ENCODE measurements around the gene GOLGB1. TPM values are rescaled to one million over a fixed set of nuclear protein-coding genes. Genes with fewer than 3 reads are reported as not detected.
"Not testable (repeated sequence)": the region's sequence is repeated elsewhere in the genome, so short reads cannot be mapped to it uniquely, and the experiment has no call there.

Gene GOLGB1
- total RNA-seq, 2 experiments from 2014 or later: 36.4 to 41.3 TPM

DNA sequence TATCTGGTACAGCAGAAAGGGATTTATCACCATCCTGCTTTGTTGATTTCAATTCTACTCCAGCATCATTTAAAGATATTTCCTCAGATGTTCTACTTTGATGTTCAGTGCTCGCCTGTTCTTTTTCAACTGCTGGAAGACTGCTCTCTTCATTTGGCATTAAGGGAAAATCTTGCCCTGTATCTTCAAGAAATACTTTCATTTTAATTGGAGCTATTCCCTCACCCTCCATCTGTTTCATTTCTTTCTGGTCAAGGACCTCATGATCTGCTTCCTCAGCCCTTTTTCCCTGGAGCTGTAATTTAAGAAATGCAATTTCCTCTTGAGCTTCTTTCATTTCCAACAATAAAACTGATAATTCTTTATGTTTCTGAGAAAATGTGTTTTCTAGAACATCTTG is 51.1 kb downstream of the GOLGB1 start:
- DNase-seq (no peak), ATAC-seq (ENCODE audit: low read depth) (no peak)
- H3K36me3 Mint-ChIP-seq: peaks cover 19% of the 10 kb centered on the region
- H3K27ac Mint-ChIP-seq: no peak overlapping the region
- H3K9me3 Mint-ChIP-seq: no peaks in the 10 kb centered on the region
- H3K27me3 Mint-ChIP-seq: no peaks in the 10 kb centered on the region
- POLR2A ChIA-PET: no interaction called here
- H3K4me3 Mint-ChIP-seq: no peak overlapping the region
- H3K4me1 Mint-ChIP-seq: no peaks in the 10 kb centered on the region

DNA sequence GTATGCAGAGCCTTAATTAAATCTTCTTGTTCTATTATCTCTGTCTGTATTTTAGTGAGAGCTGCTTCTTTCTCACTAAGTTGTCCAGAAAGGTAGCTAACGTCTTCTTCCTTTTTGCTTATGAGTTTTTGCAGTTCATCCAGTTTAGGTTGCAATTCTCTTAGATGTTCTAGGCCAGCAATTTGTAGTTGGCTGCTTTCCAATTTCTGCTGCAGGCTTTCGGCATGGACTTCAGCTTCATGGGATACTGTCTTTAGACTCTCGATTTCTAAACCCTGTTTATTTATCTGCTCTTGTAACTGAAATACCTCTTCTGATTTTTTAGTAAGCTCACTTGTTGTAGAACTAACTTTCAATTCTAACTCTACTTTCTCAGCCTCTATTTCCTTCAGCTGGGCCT is 53.4 kb downstream of the GOLGB1 start:
- Mint-ChIP-seq H3K9me3 (no peaks in the 10 kb centered on the region), H3K27me3 (no peaks in the 10 kb centered on the region), H3K4me1 (peaks cover 4% of the 10 kb centered on the region), H3K27ac (no peak overlapping the region), H3K36me3 (peaks cover 30% of the 10 kb centered on the region), H3K4me3 (no peak overlapping the region)
- POLR2A ChIA-PET: no interaction called here
- ATAC-seq (ENCODE audit: low read depth) (no peak), DNase-seq (no peak)

DNA sequence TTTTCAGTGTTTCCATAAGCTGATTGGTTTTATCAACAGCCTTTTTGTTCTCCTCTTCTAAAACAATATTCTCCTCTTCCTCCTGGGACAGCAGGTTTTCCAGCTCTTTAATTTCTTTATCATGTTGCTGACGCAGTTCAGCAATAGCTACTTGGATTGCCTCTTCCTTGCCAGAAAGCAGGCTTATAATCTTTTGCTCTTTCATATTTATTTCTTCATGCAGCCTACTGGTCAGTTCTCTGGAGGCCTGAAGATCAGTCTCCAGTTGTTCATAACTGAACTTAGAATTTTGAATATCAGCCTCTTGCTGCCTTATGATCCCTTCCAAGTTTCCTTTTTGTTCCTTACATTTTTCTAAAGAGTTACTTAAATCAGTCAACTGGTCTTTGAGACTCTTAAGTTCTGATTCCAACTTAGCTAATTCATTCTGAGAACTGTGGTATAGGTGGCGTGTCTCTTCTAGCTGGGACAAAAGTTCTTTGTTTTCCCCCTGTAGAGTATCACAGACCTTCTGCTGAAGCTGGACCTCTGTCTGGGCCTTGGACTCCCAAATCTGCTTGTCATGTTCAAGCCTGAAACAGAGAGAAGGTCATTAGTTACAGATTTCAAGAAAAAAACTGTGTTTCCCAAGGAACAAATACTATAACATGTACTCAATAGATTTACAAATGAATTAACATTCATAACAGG is 57.4 kb downstream of the GOLGB1 start:
- H3K4me1 Mint-ChIP-seq: peaks cover 11% of the 10 kb centered on the region
- H3K27ac Mint-ChIP-seq: no peak overlapping the region
- H3K36me3 Mint-ChIP-seq: peaks cover 34% of the 10 kb centered on the region
- no peaks in the 10 kb centered on the region for H3K9me3 Mint-ChIP-seq
- no peak for DNase-seq
- no peak overlapping the region for H3K4me3 Mint-ChIP-seq
- ATAC-seq (ENCODE audit: low read depth): no peak
- POLR2A ChIA-PET: interaction anchor here (0.6 to 2.2 kb wide), 3 partner anchors 32 to 1509 kb away, joined by 3 to 16 read pairs (median 4); partner anchors contain the start of genes HCLS1 and SEC22A
- no peaks in the 10 kb centered on the region for H3K27me3 Mint-ChIP-seq

- Mint-ChIP-seq H3K27me3 (no peaks in the 10 kb centered on the region), H3K27ac (peak overlapping the region; percentile 77), H3K4me3 (peak overlapping the region; percentile 58), H3K4me1 (peaks cover 11% of the 10 kb centered on the region), H3K36me3 (peaks cover 40% of the 10 kb centered on the region), H3K9me3 (no peaks in the 10 kb centered on the region)
- ATAC-seq (ENCODE audit: low read depth): peak; percentile 78
- no peak for DNase-seq
- POLR2A ChIA-PET: interaction anchor here (1.8 to 2.2 kb wide), 2 partner anchors 31 to 59 kb away, joined by 4 to 16 read pairs; partner anchors contain the start of gene HCLS1
Measured at GRCh38 chr3:121690777-121691405, 58.6 kb downstream of the GOLGB1 start.

GRCh38 chr3:121688747-121689146 is 60.8 kb downstream of the GOLGB1 start:
- H3K27ac Mint-ChIP-seq; ATAC-seq (ENCODE audit: low read depth); H3K27me3 Mint-ChIP-seq; POLR2A ChIA-PET; H3K4me3 Mint-ChIP-seq; H3K9me3 Mint-ChIP-seq; DNase-seq: not testable (repeated sequence)
- Mint-ChIP-seq H3K4me1 (peaks cover 11% of the 10 kb centered on the region), H3K36me3 (peaks cover 52% of the 10 kb centered on the region)

GRCh38 chr3:121681792-121682191 is 67.7 kb downstream of the GOLGB1 start:
- Mint-ChIP-seq H3K36me3 (peaks cover 41% of the 10 kb centered on the region), H3K9me3 (peaks cover 8% of the 10 kb centered on the region), H3K4me1 (no peaks in the 10 kb centered on the region), H3K4me3 (no peak overlapping the region), H3K27ac (no peak overlapping the region), H3K27me3 (no peaks in the 10 kb centered on the region)
- POLR2A ChIA-PET: interaction anchor here (1.6 kb wide), 1 partner anchor 21 kb away, joined by 6 read pairs; the partner anchor contains the start of gene HCLS1
- ATAC-seq (ENCODE audit: low read depth): no peak
- DNase-seq: no peak

- H3K9me3 Mint-ChIP-seq: no peaks in the 10 kb centered on the region
- H3K4me3 Mint-ChIP-seq: no peak overlapping the region
- POLR2A ChIA-PET: interaction anchor here (1.3 kb wide), 1 partner anchor 73 kb away, joined by 4 read pairs; the partner anchor contains the start of gene GOLGB1
- no peak overlapping the region for H3K27ac Mint-ChIP-seq
- ATAC-seq (ENCODE audit: low read depth): no peak
- H3K27me3 Mint-ChIP-seq: no peaks in the 10 kb centered on the region
- no peaks in the 10 kb centered on the region for H3K4me1 Mint-ChIP-seq
- no peak for DNase-seq
- H3K36me3 Mint-ChIP-seq: peaks cover 35% of the 10 kb centered on the region
Measured at GRCh38 chr3:121677141-121677540, 72.4 kb downstream of the GOLGB1 start.

DNA sequence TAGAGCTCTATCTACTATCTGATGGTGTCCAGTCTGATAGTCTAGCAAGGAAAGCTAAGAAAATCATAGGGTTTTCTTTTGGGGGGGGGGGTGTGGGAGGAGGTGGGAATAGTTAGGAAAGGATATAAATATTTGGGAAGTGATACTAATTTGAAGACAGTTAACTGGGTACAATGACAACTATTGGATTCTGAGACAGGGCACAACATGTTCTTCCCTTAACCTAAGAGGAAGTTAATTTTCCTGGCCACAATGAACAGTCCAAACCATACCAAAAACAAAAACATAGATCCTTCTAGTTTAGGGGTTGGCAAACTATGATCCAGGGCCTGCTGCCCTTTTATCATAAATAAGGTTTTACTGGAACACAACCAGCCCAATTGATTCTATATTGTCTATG is 78.9 kb downstream of the GOLGB1 start:
- H3K9me3 Mint-ChIP-seq: no peaks in the 10 kb centered on the region
- no peaks in the 10 kb centered on the region for H3K4me1 Mint-ChIP-seq
- no peak overlapping the region for H3K27ac Mint-ChIP-seq
- H3K27me3 Mint-ChIP-seq: no peaks in the 10 kb centered on the region
- H3K36me3 Mint-ChIP-seq: peaks cover 34% of the 10 kb centered on the region
- no peak for ATAC-seq (ENCODE audit: low read depth)
- H3K4me3 Mint-ChIP-seq: no peak overlapping the region
- POLR2A ChIA-PET: no interaction called here
- no peak for DNase-seq

DNA sequence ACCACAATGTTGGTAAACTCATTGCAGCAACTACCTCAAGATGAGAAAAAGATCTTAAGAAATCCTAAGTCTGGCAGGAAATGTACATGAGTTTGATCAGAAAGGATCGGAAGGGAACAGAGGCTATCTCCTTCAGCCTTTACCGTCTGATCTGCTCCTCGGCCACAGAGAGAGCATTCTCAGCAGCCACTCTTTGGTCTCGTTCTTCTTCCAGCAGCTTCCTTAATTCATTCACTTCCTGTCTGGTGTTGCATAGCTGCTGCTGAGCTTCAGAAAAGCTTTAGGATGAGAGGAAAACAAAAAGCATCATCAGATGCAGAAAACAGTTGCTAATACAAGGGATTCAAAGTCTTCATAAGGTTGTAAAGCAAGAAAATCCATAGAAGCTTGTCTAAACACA is 82.2 kb downstream of the GOLGB1 start:
- no peak overlapping the region for H3K27ac Mint-ChIP-seq
- peaks cover 48% of the 10 kb centered on the region for H3K36me3 Mint-ChIP-seq

DNA sequence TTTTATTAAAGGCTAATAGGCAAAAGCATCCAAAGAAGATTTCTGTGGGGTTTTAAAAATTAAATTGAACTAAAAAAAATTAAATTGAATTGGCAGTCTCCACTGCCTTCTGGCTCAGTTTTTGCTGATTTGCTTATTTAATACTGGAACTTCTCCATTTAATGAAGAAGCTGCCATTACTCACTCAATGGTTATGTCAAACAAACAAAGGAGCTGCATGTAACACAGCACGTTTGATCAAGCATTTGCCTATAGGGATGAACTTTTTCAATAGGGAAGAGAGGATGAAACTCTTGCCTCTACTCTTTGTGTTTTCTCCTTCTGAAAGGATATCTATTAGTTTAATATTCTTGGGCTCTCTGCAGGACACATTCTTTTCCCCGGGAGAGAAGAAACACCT is 84.1 kb downstream of the GOLGB1 start:
- Mint-ChIP-seq H3K27me3 (no peaks in the 10 kb centered on the region), H3K27ac (no peak overlapping the region)

More for the DNA sequence above, 82.2 kb downstream of the GOLGB1 start:
- DNase-seq (no peak), ATAC-seq (ENCODE audit: low read depth) (no peak)
- Mint-ChIP-seq H3K4me3 (no peak overlapping the region), H3K27me3 (no peaks in the 10 kb centered on the region), H3K4me1 (no peaks in the 10 kb centered on the region), H3K9me3 (no peaks in the 10 kb centered on the region)
- POLR2A ChIA-PET: interaction anchor here (0.6 kb wide), 1 partner anchor 12 kb away, joined by 8 read pairs; no protein-coding TSS in a partner anchor

DNA sequence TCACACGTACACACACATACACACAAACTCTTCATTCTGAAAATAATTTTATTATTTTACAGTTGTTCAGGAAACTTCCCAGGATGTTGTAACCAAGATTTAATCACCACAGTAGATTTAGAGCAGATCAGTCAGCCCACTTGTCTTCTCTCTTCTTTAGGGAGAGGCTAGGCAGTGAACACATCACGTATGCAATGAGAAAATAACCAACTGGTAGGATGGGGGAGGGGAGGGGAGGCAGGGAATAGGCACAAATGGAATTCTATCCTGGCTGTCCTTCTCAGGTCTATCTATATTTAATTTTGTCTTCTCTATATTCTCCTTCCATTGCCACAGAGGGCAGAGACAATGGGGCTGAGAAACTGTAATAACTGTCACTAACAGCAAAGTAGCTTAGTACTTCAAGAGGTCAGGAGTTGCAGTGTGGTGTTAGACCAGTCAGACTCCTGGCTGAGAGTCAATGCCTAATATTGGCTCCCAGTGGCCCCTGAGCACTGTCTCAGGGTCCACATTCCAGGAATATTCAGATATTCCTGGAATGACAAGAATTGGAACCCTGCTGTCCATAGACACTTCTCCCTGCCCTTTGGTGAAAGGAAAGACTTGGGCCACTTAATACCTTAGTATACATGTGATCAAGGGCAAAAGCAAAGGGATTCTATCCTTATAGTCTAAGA is 86.2 kb downstream of the GOLGB1 start:
- DNase-seq (no peak), ATAC-seq (ENCODE audit: low read depth) (no peak)
- Mint-ChIP-seq H3K4me1 (peaks cover 23% of the 10 kb centered on the region), H3K9me3 (no peaks in the 10 kb centered on the region), H3K36me3 (peaks cover 56% of the 10 kb centered on the region), H3K4me3 (no peak overlapping the region), H3K27ac (no peak overlapping the region), H3K27me3 (no peaks in the 10 kb centered on the region)
- POLR2A ChIA-PET: no interaction called here

More for the DNA sequence above, 84.1 kb downstream of the GOLGB1 start:
- POLR2A ChIA-PET: no interaction called here
- DNase-seq: no peak
- H3K4me1 Mint-ChIP-seq: peaks cover 10% of the 10 kb centered on the region
- H3K4me3 Mint-ChIP-seq: no peak overlapping the region
- no peaks in the 10 kb centered on the region for H3K9me3 Mint-ChIP-seq
- ATAC-seq (ENCODE audit: low read depth): no peak
- peaks cover 49% of the 10 kb centered on the region for H3K36me3 Mint-ChIP-seq

- no peaks in the 10 kb centered on the region for H3K9me3 Mint-ChIP-seq
- H3K27ac Mint-ChIP-seq: peak overlapping the region; percentile 10
- peaks cover 27% of the 10 kb centered on the region for H3K4me1 Mint-ChIP-seq
- ATAC-seq (ENCODE audit: low read depth) (no peak), DNase-seq (no peak)
- H3K27me3 Mint-ChIP-seq: no peaks in the 10 kb centered on the region
- H3K36me3 Mint-ChIP-seq: peaks cover 62% of the 10 kb centered on the region
- no peak overlapping the region for H3K4me3 Mint-ChIP-seq
- POLR2A ChIA-PET: no interaction called here
Measured at GRCh38 chr3:121662742-121663141, 86.8 kb downstream of the GOLGB1 start.

- DNase-seq: no peak
- H3K36me3 Mint-ChIP-seq: peaks cover 65% of the 10 kb centered on the region
- ATAC-seq (ENCODE audit: low read depth): no peak
- no peaks in the 10 kb centered on the region for H3K9me3 Mint-ChIP-seq
- peaks cover 39% of the 10 kb centered on the region for H3K4me1 Mint-ChIP-seq
- no peaks in the 10 kb centered on the region for H3K27me3 Mint-ChIP-seq
- H3K4me3 Mint-ChIP-seq: peak overlapping the region; percentile 96
- POLR2A ChIA-PET: interaction anchor here (0.5 to 2.8 kb wide), 13 partner anchors 8 to 723 kb away, joined by 3 to 23 read pairs (median 4); partner anchors contain the start of genes FAM162A, GOLGB1 and POLQ
- peak overlapping the region; percentile 100 for H3K27ac Mint-ChIP-seq
Measured at GRCh38 chr3:121661376-121661775, 88.2 kb downstream of the GOLGB1 start.
